GM12892 (cell line): ENCODE results near the gene SRMS.

ENCODE experiments used
- POLR2A ChIP-seq: IDR thresholded peaks from 2 replicates; pipeline ENCODE4 v1.6.1; 2011; ENCODE audit warnings: low read depth, low read length, control low read depth
- POLR2AphosphoS5 ChIP-seq: IDR thresholded peaks from 2 replicates; pipeline ENCODE4 v1.6.1; 2011; ENCODE audit warnings: low read depth, low read length, control low read depth

GRCh38 chr20:63596423-63596822 lies 48.9 kb upstream of the SRMS start:
- TF ChIP-seq POLR2AphosphoS5: no peak
- TF ChIP-seq POLR2A: no peak
